Spinal cord (tissue), 10 donors: ENCODE measurements around the gene APP. TPM values are rescaled to one million over a fixed set of nuclear protein-coding genes. Genes with fewer than 3 reads are reported as not detected.

Experiments
- DNase-seq, 6 donors: peaks; one replicate each; pipeline versions ENCODE4 v3.0.0 to v3.0.0-alpha.2; 2013 to 2015; ENCODE audit warnings: low spot score in 6 of 6, low read depth in 4 of 6
- H3K27ac ChIP-seq: one replicate; pipeline ENCODE4 v1.5.1; 2013; ENCODE audit warnings: low read depth, low read length, control low read depth
- H3K27me3 ChIP-seq: one replicate; pipeline ENCODE4 v1.6.1; 2013; ENCODE audit warnings: low read length; ENCODE audit not compliant: control insufficient read depth, insufficient read depth
- H3K36me3 ChIP-seq: one replicate; pipeline ENCODE4 v1.6.1; 2013; ENCODE audit warnings: low read length; ENCODE audit not compliant: control insufficient read depth, insufficient read depth
- H3K4me1 ChIP-seq: one replicate; pipeline ENCODE4 v1.6.1; 2013; ENCODE audit warnings: low read length; ENCODE audit not compliant: control insufficient read depth, insufficient read depth
- H3K4me3 ChIP-seq: one replicate; pipeline ENCODE4 v1.5.1; 2013; ENCODE audit warnings: low read depth, low read length, control low read depth
- H3K9me3 ChIP-seq: one replicate; pipeline ENCODE4 v1.6.1; 2013; ENCODE audit warnings: low read length; ENCODE audit not compliant: control insufficient read depth, insufficient read depth
- WGBS: methylation state at CpG from one replicate; pipeline ENCODE4 v1.1.5; 2013; ENCODE audit warnings: missing lambda C conversion rate; ENCODE audit not compliant: insufficient coverage; 5-methylcytosine and 5-hydroxymethylcytosine counted together
- long read RNA-seq, 4 donors: transcript quantifications; one replicate each; lab custom pipeline, GENCODE V29; 2026
- polyA plus RNA-seq, 2 donors: library from polyadenylated mRNA; unstranded; fragments of 120-200 nt; gene quantifications; one replicate each; pipeline ENCODE4 v1.2.1, GENCODE V29; 2013; ENCODE audit not compliant: insufficient read length in 2 of 2
- total RNA-seq, 2 donors: library from RNA; depleted of rRNA in 1 of 2; stranded (reverse); fragments of 120-200 nt in 1 of 2; fragments of >200 nt in 1 of 2; gene quantifications; one replicate each; pipeline versions ENCODE4 v1.2.3 to v1.2.4, GENCODE V29; 2013 to 2014
- donor health status: healthy.

The APP gene
- total RNA-seq (100 to 1,000 TPM; 606 to 858 TPM), polyA plus RNA-seq (100 to 1,000 TPM; 851 to 947 TPM)
- long read RNA-seq, donor 1, transcript APP-202 (16 exons, 3,355 nt), result major isoform, 163 of 395 reads
- long read RNA-seq, donor 1, transcript APP-201 (18 exons, 3,467 nt), result minor isoform, 27 of 395 reads
- long read RNA-seq, donor 1, transcript APP-213 (3 exons, 816 nt), result minor isoform, 12 of 395 reads
- long read RNA-seq, donor 1, transcript APP-204 (17 exons, 3,543 nt), result minor isoform, 57 of 395 reads
- long read RNA-seq, donor 1, partial matches to known transcripts, result 135 of 395 reads
- long read RNA-seq, donor 1, other reads (novel, unspliced or antisense), result 0 of 395 reads
- long read RNA-seq, donor 2, transcript APP-202 (16 exons, 3,355 nt), result minor isoform, 23 of 80 reads
- long read RNA-seq, donor 2, transcript APP-204 (17 exons, 3,543 nt), result major isoform, 26 of 80 reads
- long read RNA-seq, donor 2, partial matches to known transcripts, result 23 of 80 reads
- long read RNA-seq, donor 2, other reads (novel, unspliced or antisense), result 0 of 80 reads
- long read RNA-seq, donor 3, transcript APP-202 (16 exons, 3,355 nt), result major isoform, 30 of 162 reads
- long read RNA-seq, donor 3, transcript APP-201 (18 exons, 3,467 nt), result minor isoform, 14 of 162 reads
- long read RNA-seq, donor 3, transcript APP-213 (3 exons, 816 nt), result minor isoform, 7 of 162 reads
- long read RNA-seq, donor 3, transcript APP-204 (17 exons, 3,543 nt), result minor isoform, 17 of 162 reads
- long read RNA-seq, donor 3, partial matches to known transcripts, result 92 of 162 reads
- long read RNA-seq, donor 3, other reads (novel, unspliced or antisense), result 0 of 162 reads
- long read RNA-seq, donor 4, transcript APP-204 (17 exons, 3,543 nt), result minor isoform, 28 of 196 reads
- long read RNA-seq, donor 4, transcript APP-213 (3 exons, 816 nt), result minor isoform, 11 of 196 reads
- long read RNA-seq, donor 4, transcript APP-201 (18 exons, 3,467 nt), result major isoform, 36 of 196 reads
- long read RNA-seq, donor 4, partial matches to known transcripts, result 119 of 196 reads
- long read RNA-seq, donor 4, other reads (novel, unspliced or antisense), result 0 of 196 reads

- WGBS, result under 1% methylated on average over 83 of the region's 88 CpGs
- peak within 1 kb of the TSS; percentile 93 for H3K4me3 ChIP-seq
- DNase-seq, result peak; percentile 75 to 96 (median 81)
- no peaks in the 10 kb centered on the region for H3K27me3 ChIP-seq
- peak within 1 kb of the TSS; percentile 90 for H3K27ac ChIP-seq
- no peaks in the 10 kb centered on the region for H3K9me3 ChIP-seq
- peaks cover 12% of the 10 kb centered on the region for H3K4me1 ChIP-seq
- no peaks in the 10 kb centered on the region for H3K36me3 ChIP-seq
Measured at GRCh38 chr21:26170471-26171257, at the start of gene APP. TSS of gene APP (minus strand) at chr21:26170770. CDS start at chr21:26170620, 150 bp downstream.

GRCh38 chr21:26212220-26212619 is 41.6 kb upstream of the APP start:
- Histone ChIP-seq H3K4me3 (no peak overlapping the region), H3K36me3 (no peaks in the 10 kb centered on the region), H3K27ac (no peak overlapping the region), H3K9me3 (no peaks in the 10 kb centered on the region), H3K27me3 (no peaks in the 10 kb centered on the region), H3K4me1 (no peaks in the 10 kb centered on the region)
- 87% methylated on average over 7 of the region's 9 CpGs for WGBS
- no peak for DNase-seq

GRCh38 chr21:26210614-26211013 is 40.0 kb upstream of the APP start:
- Histone ChIP-seq H3K27ac (no peak overlapping the region), H3K36me3 (no peaks in the 10 kb centered on the region), H3K4me1 (no peaks in the 10 kb centered on the region), H3K9me3 (no peaks in the 10 kb centered on the region), H3K4me3 (no peak overlapping the region), H3K27me3 (no peaks in the 10 kb centered on the region)
- WGBS, result 90% methylated on average over 2 of the region's 3 CpGs
- no peak for DNase-seq

- H3K36me3 ChIP-seq, result no peaks in the 10 kb centered on the region
- H3K27ac ChIP-seq, result no peak overlapping the region
- H3K4me3 ChIP-seq, result no peak overlapping the region
- peaks cover 1% of the 10 kb centered on the region for H3K9me3 ChIP-seq
- WGBS, result 87% methylated on average over 2 of the region's 3 CpGs
- DNase-seq, result no peak
- no peaks in the 10 kb centered on the region for H3K27me3 ChIP-seq
- no peaks in the 10 kb centered on the region for H3K4me1 ChIP-seq
Measured at GRCh38 chr21:26207021-26207420, 36.5 kb upstream of the APP start.

- no peak overlapping the region for H3K4me3 ChIP-seq
- no peak for DNase-seq
- H3K27ac ChIP-seq, result no peak overlapping the region
- no peaks in the 10 kb centered on the region for H3K36me3 ChIP-seq
- no CpG with 5 or more reads among the region's 4 CpGs for WGBS
- no peaks in the 10 kb centered on the region for H3K27me3 ChIP-seq
- peaks cover 1% of the 10 kb centered on the region for H3K9me3 ChIP-seq
- no peaks in the 10 kb centered on the region for H3K4me1 ChIP-seq
Measured at GRCh38 chr21:26199456-26199855, 28.9 kb upstream of the APP start.

GRCh38 chr21:26195708-26196107 is 25.1 kb upstream of the APP start:
- Histone ChIP-seq H3K27me3 (no peaks in the 10 kb centered on the region), H3K36me3 (no peaks in the 10 kb centered on the region), H3K4me3 (no peak overlapping the region), H3K4me1 (no peaks in the 10 kb centered on the region), H3K9me3 (no peaks in the 10 kb centered on the region), H3K27ac (no peak overlapping the region)
- DNase-seq, result no peak
- WGBS, result 78% methylated on average over 2 of the region's 4 CpGs

GRCh38 chr21:26194811-26195251 is 24.3 kb upstream of the APP start:
- 74% methylated on average over 6 of the region's 6 CpGs for WGBS
- Histone ChIP-seq H3K4me1 (no peaks in the 10 kb centered on the region), H3K4me3 (no peak overlapping the region), H3K36me3 (no peaks in the 10 kb centered on the region), H3K27me3 (no peaks in the 10 kb centered on the region), H3K27ac (no peak overlapping the region), H3K9me3 (no peaks in the 10 kb centered on the region)
- no peak for DNase-seq

GRCh38 chr21:26194326-26194725 is 23.8 kb upstream of the APP start:
- Histone ChIP-seq H3K4me1 (no peaks in the 10 kb centered on the region), H3K9me3 (no peaks in the 10 kb centered on the region), H3K27ac (no peak overlapping the region), H3K27me3 (no peaks in the 10 kb centered on the region), H3K4me3 (no peak overlapping the region), H3K36me3 (no peaks in the 10 kb centered on the region)
- no peak for DNase-seq
- WGBS, result no CpG with 5 or more reads among the region's 3 CpGs

GRCh38 chr21:26191609-26192008 is 21.0 kb upstream of the APP start:
- H3K36me3 ChIP-seq, result no peaks in the 10 kb centered on the region

More at GRCh38 chr21:26191609-26192008, 21.0 kb upstream of the APP start:
- no peak for DNase-seq
- Histone ChIP-seq H3K27me3 (no peaks in the 10 kb centered on the region), H3K27ac (no peak overlapping the region), H3K9me3 (no peaks in the 10 kb centered on the region), H3K4me3 (no peak overlapping the region), H3K4me1 (no peaks in the 10 kb centered on the region)
- 96% methylated on average over 4 of the region's 5 CpGs for WGBS
